ENCODE data around the gene ZC3HAV1. TPM values are rescaled to one million over a fixed set of nuclear protein-coding genes. Genes with fewer than 3 reads are reported as not detected.

The ZC3HAV1 gene
- total RNA-seq, 1 donor from 2014 or later, result 11.0 TPM

- H3K4me3 Mint-ChIP-seq, result no peak overlapping the region
- no peak overlapping the region for H3K27ac Mint-ChIP-seq
- TF ChIP-seq, protein P1, sequence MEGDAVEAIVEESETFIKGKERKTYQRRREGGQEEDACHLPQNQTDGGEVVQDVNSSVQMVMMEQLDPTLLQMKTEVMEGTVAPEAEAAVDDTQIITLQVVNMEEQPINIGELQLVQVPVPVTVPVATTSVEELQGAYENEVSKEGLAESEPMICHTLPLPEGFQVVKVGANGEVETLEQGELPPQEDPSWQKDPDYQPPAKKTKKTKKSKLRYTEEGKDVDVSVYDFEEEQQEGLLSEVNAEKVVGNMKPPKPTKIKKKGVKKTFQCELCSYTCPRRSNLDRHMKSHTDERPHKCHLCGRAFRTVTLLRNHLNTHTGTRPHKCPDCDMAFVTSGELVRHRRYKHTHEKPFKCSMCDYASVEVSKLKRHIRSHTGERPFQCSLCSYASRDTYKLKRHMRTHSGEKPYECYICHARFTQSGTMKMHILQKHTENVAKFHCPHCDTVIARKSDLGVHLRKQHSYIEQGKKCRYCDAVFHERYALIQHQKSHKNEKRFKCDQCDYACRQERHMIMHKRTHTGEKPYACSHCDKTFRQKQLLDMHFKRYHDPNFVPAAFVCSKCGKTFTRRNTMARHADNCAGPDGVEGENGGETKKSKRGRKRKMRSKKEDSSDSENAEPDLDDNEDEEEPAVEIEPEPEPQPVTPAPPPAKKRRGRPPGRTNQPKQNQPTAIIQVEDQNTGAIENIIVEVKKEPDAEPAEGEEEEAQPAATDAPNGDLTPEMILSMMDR (IDR thresholded peaks at IDR 0.05), result no peak
- TF ChIP-seq EZH2phosphoT487 (IDR thresholded peaks at IDR 0.05) (no peak), EZH2 (IDR thresholded peaks at IDR 0.05) (no peak)
- no peak for DNase-seq (ENCODE audit: low spot score)
- no peaks in the 10 kb centered on the region for H3K9me3 ChIP-seq (ENCODE audit: low read depth)
- H3K27me3 ChIP-seq, result no peaks in the 10 kb centered on the region
- peaks cover 1% of the 10 kb centered on the region for H3K36me3 Mint-ChIP-seq
- no peak overlapping the region for H2AFZ ChIP-seq (replicated peaks)
- no peaks in the 10 kb centered on the region for H4K20me1 ChIP-seq (ENCODE audit: low read depth)
- H3K4me1 Mint-ChIP-seq, result no peaks in the 10 kb centered on the region
- H3K4me1 ChIP-seq, result peaks cover 8% of the 10 kb centered on the region
- H3K9ac ChIP-seq, result no peak overlapping the region
- no peak overlapping the region for H3K4me3 ChIP-seq
- no peaks in the 10 kb centered on the region for H3K79me2 ChIP-seq (ENCODE audit: low read depth)
- H3F3A ChIP-seq (ENCODE audit: low read depth), result no peaks in the 10 kb centered on the region
- no peaks in the 10 kb centered on the region for H3K9me3 Mint-ChIP-seq
- no peak overlapping the region for H3K27ac ChIP-seq
- H3K36me3 ChIP-seq, result no peaks in the 10 kb centered on the region
- H3K4me2 ChIP-seq, result no peak overlapping the region
- peaks cover 2% of the 10 kb centered on the region for H3K27me3 Mint-ChIP-seq (ENCODE audit: insufficient read depth, low read depth)
Measured at GRCh38 chr7:139047970-139048369, 61.5 kb downstream of the ZC3HAV1 start.

GRCh38 chr7:139046143-139046542 lies 63.4 kb downstream of the ZC3HAV1 start:
- Histone ChIP-seq H3K4me3 (no peak overlapping the region), H3K36me3 (no peaks in the 10 kb centered on the region), H3K4me2 (no peak overlapping the region), H3K79me2 (ENCODE audit: low read depth) (no peaks in the 10 kb centered on the region), H2AFZ (replicated peaks) (no peak overlapping the region), H4K20me1 (ENCODE audit: low read depth) (no peaks in the 10 kb centered on the region), H3K9ac (no peak overlapping the region), H3K9me3 (ENCODE audit: low read depth) (no peaks in the 10 kb centered on the region), H3K4me1 (peaks cover 8% of the 10 kb centered on the region), H3K27me3 (no peaks in the 10 kb centered on the region), H3K27ac (no peak overlapping the region), H3F3A (ENCODE audit: low read depth) (no peaks in the 10 kb centered on the region)
- H3K4me3 Mint-ChIP-seq, result no peak overlapping the region
- DNase-seq (ENCODE audit: low spot score), result no peak
- H3K27me3 Mint-ChIP-seq (ENCODE audit: insufficient read depth, low read depth), result peaks cover 2% of the 10 kb centered on the region
- H3K27ac Mint-ChIP-seq, result no peak overlapping the region
- H3K4me1 Mint-ChIP-seq, result no peaks in the 10 kb centered on the region
- H3K36me3 Mint-ChIP-seq, result peaks cover 1% of the 10 kb centered on the region
- TF ChIP-seq EZH2phosphoT487 (IDR thresholded peaks at IDR 0.05), result no peak
- TF ChIP-seq EZH2 (IDR thresholded peaks at IDR 0.05), result no peak
- TF ChIP-seq, protein P1 (IDR thresholded peaks at IDR 0.05), result no peak
- H3K9me3 Mint-ChIP-seq, result no peaks in the 10 kb centered on the region

- no peak overlapping the region for H3K4me3 Mint-ChIP-seq
- H3K9me3 Mint-ChIP-seq, result no peaks in the 10 kb centered on the region
- no peak for TF ChIP-seq EZH2 (IDR thresholded peaks at IDR 0.05)
- Histone ChIP-seq H3K36me3 (no peaks in the 10 kb centered on the region), H3F3A (ENCODE audit: low read depth) (no peaks in the 10 kb centered on the region), H3K4me3 (no peak overlapping the region), H3K27ac (no peak overlapping the region), H3K27me3 (no peaks in the 10 kb centered on the region), H3K4me2 (no peak overlapping the region), H4K20me1 (ENCODE audit: low read depth) (no peaks in the 10 kb centered on the region), H3K4me1 (peaks cover 8% of the 10 kb centered on the region), H3K9me3 (ENCODE audit: low read depth) (no peaks in the 10 kb centered on the region), H3K9ac (no peak overlapping the region), H2AFZ (replicated peaks) (no peak overlapping the region), H3K79me2 (ENCODE audit: low read depth) (no peaks in the 10 kb centered on the region)
- DNase-seq (ENCODE audit: low spot score), result no peak
- H3K27me3 Mint-ChIP-seq (ENCODE audit: insufficient read depth, low read depth), result peaks cover 4% of the 10 kb centered on the region
- no peak overlapping the region for H3K27ac Mint-ChIP-seq
- H3K4me1 Mint-ChIP-seq, result no peaks in the 10 kb centered on the region
- H3K36me3 Mint-ChIP-seq, result peaks cover 1% of the 10 kb centered on the region
Measured at GRCh38 chr7:139044813-139045794, 64.4 kb downstream of the ZC3HAV1 start.
